Measurements from ENCODE around the gene PALD1.

The PALD1 gene

GRCh38 chr10:70551971-70552422 lies 73.4 kb downstream of the PALD1 start:
- no peaks in the 10 kb centered on the region for H3K79me2 ChIP-seq (ENCODE audit: insufficient read depth, low read length)
- H2AFZ ChIP-seq (ENCODE audit: low read depth, low read length, severe bottlenecking): no peak overlapping the region

GRCh38 chr10:70552586-70552985 lies 74.0 kb downstream of the PALD1 start:
- no peak for TF ChIP-seq EZH2phosphoT487 (conservative IDR thresholded peaks at IDR 0.05; ENCODE audit: low read length)
- no peak for TF ChIP-seq CTCF (IDR thresholded peaks at IDR 0.05; ENCODE audit: insufficient read depth, low read length, poor library complexity, severe bottlenecking)

More at GRCh38 chr10:70551971-70552422, 73.4 kb downstream of the PALD1 start:
- no peaks in the 10 kb centered on the region; the same call in 1 of the 2 replicates for H4K20me1 ChIP-seq (ENCODE audit: low read depth, low read length)
- H3K4me3 ChIP-seq (ENCODE audit: insufficient read depth, low read length, poor library complexity, severe bottlenecking): no peak overlapping the region
- no peak overlapping the region for H3K9ac ChIP-seq (ENCODE audit: low read length)
- peaks cover 22% of the 10 kb centered on the region for H3K36me3 ChIP-seq (ENCODE audit: low read length)
- no peaks in the 10 kb centered on the region for H3K9me3 ChIP-seq (ENCODE audit: insufficient read depth, low read length)
- no peak overlapping the region for H3K4me2 ChIP-seq (ENCODE audit: low read depth, low read length, poor library complexity, severe bottlenecking)
- TF ChIP-seq CTCF (IDR thresholded peaks at IDR 0.05; ENCODE audit: insufficient read depth, low read length, poor library complexity, severe bottlenecking): no peak
- TF ChIP-seq EZH2phosphoT487 (conservative IDR thresholded peaks at IDR 0.05; ENCODE audit: low read length): no peak
- H3F3A ChIP-seq (ENCODE audit: insufficient read depth): no peaks in the 10 kb centered on the region
- H3K27me3 ChIP-seq (ENCODE audit: low read length): no peaks in the 10 kb centered on the region
- H3K9me2 ChIP-seq (replicated peaks; ENCODE audit: insufficient read depth, low read length): no peaks in the 10 kb centered on the region
- no peak overlapping the region for H3K27ac ChIP-seq (ENCODE audit: low read depth, low read length)

GRCh38 chr10:70555371-70555770 lies 76.8 kb downstream of the PALD1 start:
- Histone ChIP-seq H3K27me3 (ENCODE audit: low read length) (no peaks in the 10 kb centered on the region), H3K9me2 (replicated peaks; ENCODE audit: insufficient read depth, low read length) (no peaks in the 10 kb centered on the region), H4K20me1 (ENCODE audit: low read depth, low read length) (no peaks in the 10 kb centered on the region), H3F3A (ENCODE audit: insufficient read depth) (no peaks in the 10 kb centered on the region), H3K4me2 (ENCODE audit: low read depth, low read length, poor library complexity, severe bottlenecking) (no peak overlapping the region), H3K36me3 (ENCODE audit: low read length) (peaks cover 23% of the 10 kb centered on the region), H2AFZ (ENCODE audit: low read depth, low read length, severe bottlenecking) (no peak overlapping the region), H3K27ac (ENCODE audit: low read depth, low read length) (no peak overlapping the region), H3K79me2 (ENCODE audit: insufficient read depth, low read length) (no peaks in the 10 kb centered on the region), H3K9ac (ENCODE audit: low read length) (no peak overlapping the region), H3K4me3 (ENCODE audit: insufficient read depth, low read length, poor library complexity, severe bottlenecking) (no peak overlapping the region), H3K9me3 (ENCODE audit: insufficient read depth, low read length) (no peaks in the 10 kb centered on the region)
- TF ChIP-seq EZH2phosphoT487 (conservative IDR thresholded peaks at IDR 0.05; ENCODE audit: low read length) (no peak), CTCF (IDR thresholded peaks at IDR 0.05; ENCODE audit: insufficient read depth, low read length, poor library complexity, severe bottlenecking) (no peak)

More at GRCh38 chr10:70552586-70552985, 74.0 kb downstream of the PALD1 start:
- Histone ChIP-seq H3K4me3 (ENCODE audit: insufficient read depth, low read length, poor library complexity, severe bottlenecking) (no peak overlapping the region), H3K9me3 (ENCODE audit: insufficient read depth, low read length) (no peaks in the 10 kb centered on the region), H3F3A (ENCODE audit: insufficient read depth) (no peaks in the 10 kb centered on the region), H2AFZ (ENCODE audit: low read depth, low read length, severe bottlenecking) (no peak overlapping the region), H3K79me2 (ENCODE audit: insufficient read depth, low read length) (no peaks in the 10 kb centered on the region), H3K36me3 (ENCODE audit: low read length) (peaks cover 22% of the 10 kb centered on the region), H3K9me2 (replicated peaks; ENCODE audit: insufficient read depth, low read length) (no peaks in the 10 kb centered on the region), H4K20me1 (ENCODE audit: low read depth, low read length) (no peaks in the 10 kb centered on the region; the same call in 1 of the 2 replicates), H3K4me2 (ENCODE audit: low read depth, low read length, poor library complexity, severe bottlenecking) (no peak overlapping the region), H3K27me3 (ENCODE audit: low read length) (no peaks in the 10 kb centered on the region), H3K9ac (ENCODE audit: low read length) (no peak overlapping the region), H3K27ac (ENCODE audit: low read depth, low read length) (no peak overlapping the region)

Data from SU-DHL-6 (cell line).